HCT116 (cell line): ENCODE data around the gene SFT2D2. TPM values are rescaled to one million over a fixed set of nuclear protein-coding genes. Genes with fewer than 3 reads are reported as not detected.
A peak's percentile ranks its signal among the peaks of the same experiment; 100 is the strongest.

Experiments
- ATAC-seq: fragments of 200-7000 bp; cut with Tn5 transposase; 2 replicates; pipeline ENCODE4 v1.9.1; 2020; ENCODE audit warnings: mild to moderate bottlenecking, moderate library complexity
- BruUV-seq: library from RNA; stranded (reverse); fragments of 400-500 nt; replicated peaks from 2 replicates; lab custom pipeline; 2021; lab: Mats Ljungman, UMichigan
- CTCF ChIA-PET: fragments of 300-600 bp; sonication (Branson Sonifier 250); formaldehyde crosslinking; loops from one replicate; lab custom pipeline; 2021; ENCODE audit warnings: antibody characterized with exemption; lab: Charles Lee
- POLR2A ChIA-PET: fragments of 300-600, 350-600 bp; sonication (Branson Sonifier 250); formaldehyde crosslinking; loops from one replicate; lab custom pipeline; 2021; ENCODE audit warnings: antibody characterized with exemption; lab: Charles Lee
- RAD21 ChIA-PET, 2 experiments: fragments of 300-600 bp; sonication (Branson Sonifier 250); formaldehyde crosslinking; loops; one replicate each; lab custom pipeline; 2023; ENCODE audit warnings: low total read pairs in 2 of 2; ENCODE audit not compliant: uncharacterized antibody in 2 of 2, unreplicated experiment in 2 of 2, low non-redundant PET in 1 of 2; lab: Charles Lee
- DNase-seq: peaks from one replicate; pipeline ENCODE4 v3.0.0-alpha.2; 2010; ENCODE audit warnings: low read depth, low spot score
- H2AFZ ChIP-seq: fragments of 200-600 bp; shearing (Covaris generic), sonication (generic); 2 replicates; pipeline ENCODE4 v1.6.1; 2017; ENCODE audit warnings: low read depth, mixed run types, mixed read lengths, antibody characterized with exemption, low read length; ENCODE audit not compliant: poor library complexity, severe bottlenecking
- H3K27ac ChIP-seq: 2 replicates; pipeline ENCODE4 v1.5.1; 2012; ENCODE audit warnings: low read depth, low read length
- H3K27me3 ChIP-seq: fragments of 200-600 bp; sonication (generic); 2 replicates; pipeline ENCODE4 v1.6.1; 2016; ENCODE audit warnings: mixed run types, low read length, mixed read lengths; ENCODE audit not compliant: insufficient read depth
- H3K36me3 ChIP-seq, 2 experiments: fragments of 200-500 bp in 1 of 2; fragments of 200-600 bp in 1 of 2; sonication (Bioruptor generic) in 1 of 2; sonication (generic) in 1 of 2; 2 replicates each; pipeline versions ENCODE4 v1.5.1 to v1.6.1; 2014 to 2016; ENCODE audit warnings: low read length in 2 of 2, inconsistent platforms in 1 of 2, mixed read lengths in 1 of 2, mixed run types in 1 of 2; ENCODE audit not compliant: insufficient read depth in 2 of 2, control insufficient read depth in 1 of 2
- H3K4me1 ChIP-seq, 2 experiments: fragments of 200-600 bp in 1 of 2; sonication (generic) in 1 of 2; 2 replicates each; pipeline versions ENCODE4 v1.5.1 to v1.6.1; 2012 to 2017; ENCODE audit warnings: low read length in 2 of 2, inconsistent platforms in 1 of 2, mild to moderate bottlenecking in 1 of 2, mixed read lengths in 1 of 2, mixed run types in 1 of 2, moderate library complexity in 1 of 2; ENCODE audit not compliant: insufficient read depth in 2 of 2, control insufficient read depth in 1 of 2
- H3K4me2 ChIP-seq: fragments of 200-600 bp; sonication (generic); 2 replicates; pipeline ENCODE4 v1.6.1; 2017; ENCODE audit warnings: mixed run types, low read length, mixed read lengths
- H3K4me3 ChIP-seq, 2 experiments: fragments of 200-600 bp in 1 of 2; sonication (generic) in 1 of 2; replicated peaks in 1 of 2; 2 replicates each; pipeline ENCODE4 v1.5.1; 2011 to 2016; ENCODE audit warnings: low read length in 2 of 2, control low read depth in 1 of 2, low read depth in 1 of 2, mild to moderate bottlenecking in 1 of 2, mixed read lengths in 1 of 2, mixed run types in 1 of 2
- H3K79me2 ChIP-seq: fragments of 200-600 bp; sonication (generic); 2 replicates; pipeline ENCODE4 v1.6.1; 2017; ENCODE audit warnings: mild to moderate bottlenecking, mixed run types, low read length, moderate library complexity, mixed read lengths; ENCODE audit not compliant: insufficient read depth
- H3K9ac ChIP-seq: fragments of 200-600 bp; sonication (generic); 2 replicates; pipeline ENCODE4 v1.6.1; 2016; ENCODE audit warnings: low read length, mixed read lengths
- H3K9me2 ChIP-seq: fragments of 200-600 bp; sonication (generic), shearing (Covaris generic); 2 replicates; pipeline ENCODE4 v1.6.1; 2017; ENCODE audit warnings: mixed run types, mild to moderate bottlenecking, moderate library complexity; ENCODE audit not compliant: insufficient read depth
- H3K9me3 ChIP-seq, 2 experiments: fragments of 200-500 bp in 1 of 2; fragments of 200-600 bp in 1 of 2; sonication (Bioruptor generic) in 1 of 2; sonication (generic) in 1 of 2; 2 replicates each; pipeline ENCODE4 v1.6.1; 2014 to 2017; ENCODE audit warnings: low read length in 2 of 2, mixed read lengths in 2 of 2, inconsistent platforms in 1 of 2, low read depth in 1 of 2, mild to moderate bottlenecking in 1 of 2, mixed run types in 1 of 2, moderate library complexity in 1 of 2; ENCODE audit not compliant: control insufficient read depth in 1 of 2, insufficient read depth in 1 of 2
- H4K20me1 ChIP-seq: fragments of 200-600 bp; sonication (generic), shearing (Covaris generic); 2 replicates; pipeline ENCODE4 v1.6.1; 2017; ENCODE audit warnings: mixed run types, mild to moderate bottlenecking, moderate library complexity; ENCODE audit not compliant: insufficient read depth
- EZH2phosphoT487 ChIP-seq: fragments of 200-600 bp; IDR thresholded peaks from 2 replicates; pipeline ENCODE4 v1.6.1; 2018; ENCODE audit warnings: antibody characterized with exemption, borderline replicate concordance
- SIN3A ChIP-seq: IDR thresholded peaks from 2 replicates; pipeline ENCODE4 v1.6.1; 2012; ENCODE audit warnings: low read depth
- SP1 ChIP-seq: IDR thresholded peaks from 2 replicates; pipeline ENCODE4 v1.6.1; 2012; ENCODE audit warnings: low read depth
- YY1 ChIP-seq: IDR thresholded peaks from 2 replicates; pipeline ENCODE4 v1.6.1; 2011; ENCODE audit warnings: low read length, low read depth, moderate library complexity, mild to moderate bottlenecking; ENCODE audit not compliant: insufficient replicate concordance; ENCODE audit errors: extremely low read depth
- ZFX ChIP-seq: fragments of 450-650 bp; IDR thresholded peaks from 2 replicates; pipeline ENCODE4 v1.6.1; 2017
- ZNF274 ChIP-seq: fragments of 200-500 bp; sonication (Bioruptor generic); IDR thresholded peaks from 2 replicates; pipeline ENCODE4 v1.6.1; 2014; ENCODE audit warnings: mild to moderate bottlenecking, low read depth, low read length, inconsistent platforms
- intact Hi-C: fragments of 100-400 bp; cut with micrococcal nuclease; formaldehyde crosslinking; loops from 2 replicates; pipeline ENCODE4 v1.10.0; 2022
- total RNA-seq: library from RNA; stranded (reverse); gene quantifications from one replicate; pipeline ENCODE4 v1.2.1, GENCODE V29; 2021; ENCODE audit not compliant: unreplicated experiment
- TF ChIP-seq, protein P1 (sequence below): IDR thresholded peaks from 2 replicates; pipeline ENCODE4 v1.6.1; 2012; ENCODE audit warnings: low read depth

SFT2D2 gene
- total RNA-seq, 1 experiment from 2014 or later, result 57.5 TPM

- CTCF ChIA-PET, result interaction anchor here (0.7 kb wide), 1 partner anchor 152 kb away, joined by 3 read pairs; no protein-coding TSS in a partner anchor
- TF ChIP-seq YY1 (no peak), EZH2phosphoT487 (no peak), SP1 (no peak)
- Histone ChIP-seq H3K4me1 (no peaks in the 10 kb centered on the region), H3K9me2 (no peaks in the 10 kb centered on the region), H3K4me2 (no peak overlapping the region), H3K9ac (no peak overlapping the region), H3K27me3 (no peaks in the 10 kb centered on the region), H3K4me3 (no peak overlapping the region), H3K27ac (no peak overlapping the region), H3K79me2 (no peaks in the 10 kb centered on the region), H3K9me3 (no peaks in the 10 kb centered on the region), H3K36me3 (no peaks in the 10 kb centered on the region), H2AFZ (no peak overlapping the region), H4K20me1 (no peaks in the 10 kb centered on the region)
- intact Hi-C loops, result no loop called here
- POLR2A ChIA-PET, result no interaction called here
- RAD21 ChIA-PET, result no interaction called here
- ATAC-seq, result no peak
- DNase-seq, result no peak
- BruUV-seq, result no TSS peak
These were observed 67.6 kb downstream of the SFT2D2 start for GRCh38 chr1:168293356-168293755.

- H2AFZ ChIP-seq, result no peak overlapping the region
- H3K9me3 ChIP-seq, result no peaks in the 10 kb centered on the region
- H3K4me1 ChIP-seq, result peaks cover 0 to 2% of the 10 kb centered on the region in 2 experiments; a peak in 2 of 4 replicates
- H3K36me3 ChIP-seq, result no peaks in the 10 kb centered on the region
- H3K27me3 ChIP-seq, result no peaks in the 10 kb centered on the region
- intact Hi-C loops, result no loop called here
- no peak overlapping the region for H3K27ac ChIP-seq
- no peak overlapping the region for H3K4me3 ChIP-seq
- POLR2A ChIA-PET, result no interaction called here
- TF ChIP-seq ZNF274 (no peak), SP1 (no peak), ZFX (no peak), SIN3A (no peak)
- TF ChIP-seq, protein P1, sequence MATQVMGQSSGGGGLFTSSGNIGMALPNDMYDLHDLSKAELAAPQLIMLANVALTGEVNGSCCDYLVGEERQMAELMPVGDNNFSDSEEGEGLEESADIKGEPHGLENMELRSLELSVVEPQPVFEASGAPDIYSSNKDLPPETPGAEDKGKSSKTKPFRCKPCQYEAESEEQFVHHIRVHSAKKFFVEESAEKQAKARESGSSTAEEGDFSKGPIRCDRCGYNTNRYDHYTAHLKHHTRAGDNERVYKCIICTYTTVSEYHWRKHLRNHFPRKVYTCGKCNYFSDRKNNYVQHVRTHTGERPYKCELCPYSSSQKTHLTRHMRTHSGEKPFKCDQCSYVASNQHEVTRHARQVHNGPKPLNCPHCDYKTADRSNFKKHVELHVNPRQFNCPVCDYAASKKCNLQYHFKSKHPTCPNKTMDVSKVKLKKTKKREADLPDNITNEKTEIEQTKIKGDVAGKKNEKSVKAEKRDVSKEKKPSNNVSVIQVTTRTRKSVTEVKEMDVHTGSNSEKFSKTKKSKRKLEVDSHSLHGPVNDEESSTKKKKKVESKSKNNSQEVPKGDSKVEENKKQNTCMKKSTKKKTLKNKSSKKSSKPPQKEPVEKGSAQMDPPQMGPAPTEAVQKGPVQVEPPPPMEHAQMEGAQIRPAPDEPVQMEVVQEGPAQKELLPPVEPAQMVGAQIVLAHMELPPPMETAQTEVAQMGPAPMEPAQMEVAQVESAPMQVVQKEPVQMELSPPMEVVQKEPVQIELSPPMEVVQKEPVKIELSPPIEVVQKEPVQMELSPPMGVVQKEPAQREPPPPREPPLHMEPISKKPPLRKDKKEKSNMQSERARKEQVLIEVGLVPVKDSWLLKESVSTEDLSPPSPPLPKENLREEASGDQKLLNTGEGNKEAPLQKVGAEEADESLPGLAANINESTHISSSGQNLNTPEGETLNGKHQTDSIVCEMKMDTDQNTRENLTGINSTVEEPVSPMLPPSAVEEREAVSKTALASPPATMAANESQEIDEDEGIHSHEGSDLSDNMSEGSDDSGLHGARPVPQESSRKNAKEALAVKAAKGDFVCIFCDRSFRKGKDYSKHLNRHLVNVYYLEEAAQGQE, result peak; percentile 16; the same call in 1 of the 2 replicates
- H3K4me2 ChIP-seq, result no peak overlapping the region
- H3K9me2 ChIP-seq, result no peaks in the 10 kb centered on the region
- ATAC-seq (no peak), DNase-seq (no peak)
- H3K79me2 ChIP-seq, result no peaks in the 10 kb centered on the region
- no TSS peak for BruUV-seq
- CTCF ChIA-PET, result no interaction called here
- H4K20me1 ChIP-seq, result no peaks in the 10 kb centered on the region
- RAD21 ChIA-PET, result no interaction called here
- H3K9ac ChIP-seq, result no peak overlapping the region
These were observed 69.8 kb downstream of the SFT2D2 start for GRCh38 chr1:168295411-168296114.
